ENCODE results near the gene BTF3L4.

GRCh38 chr1:52122384-52122783 is 66.3 kb downstream of the BTF3L4 start:
- TF ChIP-seq CTCF (conservative IDR thresholded peaks at IDR 0.05; ENCODE audit: low read depth, low read length) (no peak), EZH2 (IDR thresholded peaks at IDR 0.05; ENCODE audit: low read length, unreplicated experiment) (no peak)
